ENCODE results near the gene PDSS2.

The PDSS2 gene

DNA sequence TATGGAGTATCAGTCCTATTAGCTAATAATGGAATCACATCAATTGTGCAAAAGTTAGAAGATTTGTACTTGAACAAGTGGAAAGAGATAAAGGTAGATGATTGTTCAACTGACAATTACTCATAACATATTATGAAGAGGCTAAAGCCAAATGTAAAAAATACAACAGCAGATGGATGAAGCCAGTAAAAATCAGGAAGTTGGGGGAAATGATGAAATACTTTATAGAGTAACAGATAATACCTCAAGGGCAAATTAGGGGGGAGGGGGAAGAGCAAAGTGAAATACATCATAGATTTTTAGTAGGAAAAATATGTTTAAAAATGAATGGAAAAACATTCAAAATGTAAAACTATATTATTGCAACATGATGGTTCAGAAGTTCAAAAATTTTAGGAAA lies 114.0 kb downstream of the PDSS2 start:
- Histone ChIP-seq H2BK120ac (ENCODE audit: low read depth, low read length) (no peak overlapping the region), H2AK5ac (ENCODE audit: low read depth, low read length) (no peak overlapping the region), H3K4me2 (ENCODE audit: insufficient read depth, low read length, poor library complexity, severe bottlenecking) (no peak overlapping the region), H3K14ac (ENCODE audit: low read length) (no peak overlapping the region), H3K27me3 (ENCODE audit: control insufficient read depth in 3 of 3, insufficient read depth in 3 of 3, low read depth in 1 of 3, low read length in 3 of 3) (no peaks in the 10 kb centered on the region), H2BK12ac (ENCODE audit: low read length) (no peak overlapping the region), H2BK5ac (ENCODE audit: low read length) (no peak overlapping the region), H3K79me1 (ENCODE audit: low read depth, low read length) (peaks cover 2% of the 10 kb centered on the region), H2BK15ac (ENCODE audit: low read length) (no peak overlapping the region), H3K18ac (ENCODE audit: low read length) (no peak overlapping the region), H3K9me3 (replicated peaks in 1 of 2; ENCODE audit: control insufficient read depth in 2 of 2, insufficient read depth in 1 of 2, low read depth in 1 of 2, low read length in 2 of 2) (no peaks in the 10 kb centered on the region), H3K4me3 (ENCODE audit: low read length in 2 of 2) (no peak overlapping the region), H3K9ac (ENCODE audit: low read depth, low read length, poor library complexity) (no peak overlapping the region), H3K36me3 (replicated peaks in 1 of 2; ENCODE audit: control insufficient read depth in 2 of 2, insufficient read depth in 2 of 2, low read length in 2 of 2) (no peaks in the 10 kb centered on the region), H2AFZ (ENCODE audit: low read length) (no peak overlapping the region), H4K91ac (ENCODE audit: low read depth, low read length, poor library complexity) (no peak overlapping the region), H3K4me1 (ENCODE audit: control insufficient read depth in 2 of 2, insufficient read depth in 1 of 2, low read depth in 1 of 2, low read length in 2 of 2) (no peaks in the 10 kb centered on the region), H3K23ac (ENCODE audit: low read depth, low read length, poor library complexity) (no peak overlapping the region), H4K8ac (ENCODE audit: low read depth, low read length) (no peak overlapping the region), H3K27ac (replicated peaks; ENCODE audit: low read length) (no peak overlapping the region), H3K4ac (ENCODE audit: low read length) (no peak overlapping the region)
- DNase-seq (ENCODE audit: low spot score), result no peak

DNA sequence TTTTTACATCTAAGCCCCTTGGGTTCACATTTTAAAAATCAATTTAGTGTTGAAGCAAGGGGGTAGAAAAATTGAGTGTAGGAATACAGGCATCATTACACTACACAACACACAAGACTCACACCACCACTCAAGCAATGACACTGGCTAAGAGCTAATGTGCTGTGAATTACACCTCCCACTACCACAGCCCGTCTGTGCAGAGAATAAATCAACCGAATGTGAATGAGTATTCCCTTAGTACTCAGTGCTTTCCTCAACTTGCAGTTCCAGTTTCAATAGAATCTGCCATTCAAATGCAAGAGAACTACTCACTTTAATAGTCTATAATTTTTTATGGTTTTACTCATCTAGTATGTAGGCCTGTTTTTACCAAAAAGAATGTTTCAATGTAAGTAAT lies 114.4 kb downstream of the PDSS2 start:
- H2BK15ac ChIP-seq (ENCODE audit: low read length), result no peak overlapping the region

DNA sequence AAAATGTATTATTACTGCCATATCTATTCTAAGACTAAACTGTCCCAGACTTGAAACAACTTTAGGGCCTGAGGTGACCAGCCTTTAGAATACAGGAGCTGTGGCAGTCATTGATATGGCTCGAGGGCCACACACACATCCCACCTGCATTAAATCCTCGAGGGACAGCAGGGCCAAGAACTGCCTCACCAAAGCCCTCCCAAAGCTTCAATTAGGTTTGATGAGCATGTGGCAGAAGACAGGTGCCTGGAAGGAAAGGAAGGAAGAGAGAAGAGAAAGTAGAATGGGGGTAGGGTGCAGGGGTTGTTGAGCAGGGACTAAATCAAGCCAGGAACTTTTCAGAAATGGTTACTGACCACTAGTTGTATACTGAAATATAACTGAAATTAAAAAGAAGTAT lies 115.0 kb downstream of the PDSS2 start:
- H3K4me1 ChIP-seq (ENCODE audit: control insufficient read depth in 2 of 2, insufficient read depth in 1 of 2, low read depth in 1 of 2, low read length in 2 of 2), result no peaks in the 10 kb centered on the region
- no peak overlapping the region for H3K4ac ChIP-seq (ENCODE audit: low read length)
- no peak overlapping the region for H3K9ac ChIP-seq (ENCODE audit: low read depth, low read length, poor library complexity)
- no peak overlapping the region for H3K18ac ChIP-seq (ENCODE audit: low read length)
- H2AK5ac ChIP-seq (ENCODE audit: low read depth, low read length), result no peak overlapping the region
- H3K9me3 ChIP-seq (replicated peaks in 1 of 2; ENCODE audit: control insufficient read depth in 2 of 2, insufficient read depth in 1 of 2, low read depth in 1 of 2, low read length in 2 of 2), result no peaks in the 10 kb centered on the region
- no peak overlapping the region for H2BK5ac ChIP-seq (ENCODE audit: low read length)
- WGBS, 2 donors (ENCODE audit: extremely low coverage in 2 of 2, insufficient read length in 2 of 2, insufficient replicate concordance in 1 of 2), result no CpG with 5 or more reads among the region's 2 CpGs
- no peak overlapping the region for H2BK120ac ChIP-seq (ENCODE audit: low read depth, low read length)
- no peak overlapping the region for H2BK12ac ChIP-seq (ENCODE audit: low read length)
- H4K8ac ChIP-seq (ENCODE audit: low read depth, low read length), result no peak overlapping the region
- H3K79me1 ChIP-seq (ENCODE audit: low read depth, low read length), result peaks cover 2% of the 10 kb centered on the region
- no peak overlapping the region for H4K91ac ChIP-seq (ENCODE audit: low read depth, low read length, poor library complexity)
- H2BK15ac ChIP-seq (ENCODE audit: low read length), result no peak overlapping the region
- no peak for DNase-seq (ENCODE audit: low spot score)
- no peak overlapping the region for H3K14ac ChIP-seq (ENCODE audit: low read length)
- H3K23ac ChIP-seq (ENCODE audit: low read depth, low read length, poor library complexity), result no peak overlapping the region
- no peak overlapping the region for H3K4me2 ChIP-seq (ENCODE audit: insufficient read depth, low read length, poor library complexity, severe bottlenecking)
- no peak overlapping the region for H3K27ac ChIP-seq (replicated peaks; ENCODE audit: low read length)
- H3K27me3 ChIP-seq (ENCODE audit: control insufficient read depth in 3 of 3, insufficient read depth in 3 of 3, low read depth in 1 of 3, low read length in 3 of 3), result no peaks in the 10 kb centered on the region
- H2AFZ ChIP-seq (ENCODE audit: low read length), result no peak overlapping the region
- H3K4me3 ChIP-seq (ENCODE audit: low read length in 2 of 2), result no peak overlapping the region
- H3K36me3 ChIP-seq (replicated peaks in 1 of 2; ENCODE audit: control insufficient read depth in 2 of 2, insufficient read depth in 2 of 2, low read length in 2 of 2), result no peaks in the 10 kb centered on the region

More for the DNA sequence above, 114.4 kb downstream of the PDSS2 start:
- no peak overlapping the region for H3K27ac ChIP-seq (replicated peaks; ENCODE audit: low read length)
- no peak overlapping the region for H2AFZ ChIP-seq (ENCODE audit: low read length)
- no peak overlapping the region for H4K8ac ChIP-seq (ENCODE audit: low read depth, low read length)
- no peak overlapping the region for H2AK5ac ChIP-seq (ENCODE audit: low read depth, low read length)
- no peaks in the 10 kb centered on the region for H3K4me1 ChIP-seq (ENCODE audit: control insufficient read depth in 2 of 2, insufficient read depth in 1 of 2, low read depth in 1 of 2, low read length in 2 of 2)
- H3K79me1 ChIP-seq (ENCODE audit: low read depth, low read length), result peaks cover 2% of the 10 kb centered on the region
- H3K36me3 ChIP-seq (replicated peaks in 1 of 2; ENCODE audit: control insufficient read depth in 2 of 2, insufficient read depth in 2 of 2, low read length in 2 of 2), result no peaks in the 10 kb centered on the region
- H3K9me3 ChIP-seq (replicated peaks in 1 of 2; ENCODE audit: control insufficient read depth in 2 of 2, insufficient read depth in 1 of 2, low read depth in 1 of 2, low read length in 2 of 2), result no peaks in the 10 kb centered on the region
- no peak overlapping the region for H3K23ac ChIP-seq (ENCODE audit: low read depth, low read length, poor library complexity)
- no peak for DNase-seq (ENCODE audit: low spot score)
- H3K9ac ChIP-seq (ENCODE audit: low read depth, low read length, poor library complexity), result no peak overlapping the region
- H4K91ac ChIP-seq (ENCODE audit: low read depth, low read length, poor library complexity), result no peak overlapping the region
- no peak overlapping the region for H2BK120ac ChIP-seq (ENCODE audit: low read depth, low read length)
- H3K4ac ChIP-seq (ENCODE audit: low read length), result no peak overlapping the region
- no peak overlapping the region for H3K4me3 ChIP-seq (ENCODE audit: low read length in 2 of 2)
- H2BK5ac ChIP-seq (ENCODE audit: low read length), result no peak overlapping the region
- no peak overlapping the region for H3K18ac ChIP-seq (ENCODE audit: low read length)
- no peak overlapping the region for H2BK12ac ChIP-seq (ENCODE audit: low read length)
- no peak overlapping the region for H3K14ac ChIP-seq (ENCODE audit: low read length)
- no peak overlapping the region for H3K4me2 ChIP-seq (ENCODE audit: insufficient read depth, low read length, poor library complexity, severe bottlenecking)
- WGBS, 2 donors (ENCODE audit: extremely low coverage in 2 of 2, insufficient read length in 2 of 2, insufficient replicate concordance in 1 of 2), result no CpG with 5 or more reads among the region's 2 CpGs
- no peaks in the 10 kb centered on the region for H3K27me3 ChIP-seq (ENCODE audit: control insufficient read depth in 3 of 3, insufficient read depth in 3 of 3, low read depth in 1 of 3, low read length in 3 of 3)

DNA sequence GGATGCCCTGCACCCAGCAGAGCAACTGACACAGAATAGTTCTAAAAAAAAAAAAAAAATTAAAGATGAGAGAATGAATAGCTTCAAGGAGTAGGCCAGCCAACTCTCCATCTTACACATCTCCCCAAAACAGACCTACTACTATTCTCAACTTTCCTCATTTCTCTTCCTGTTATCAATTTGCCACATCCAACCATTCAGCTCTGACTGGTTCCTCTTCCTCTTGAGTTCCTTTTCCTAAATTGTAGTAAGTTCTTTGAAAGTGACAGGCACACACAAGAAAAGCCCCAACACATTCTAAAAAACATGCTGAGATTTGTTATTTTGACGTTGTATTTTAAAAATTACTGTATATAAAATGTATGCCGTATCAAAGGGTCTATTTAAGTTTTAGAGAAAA lies 117.2 kb downstream of the PDSS2 start:
- Histone ChIP-seq H4K8ac (ENCODE audit: low read depth, low read length) (no peak overlapping the region), H3K4me2 (ENCODE audit: insufficient read depth, low read length, poor library complexity, severe bottlenecking) (no peak overlapping the region), H3K4me1 (ENCODE audit: control insufficient read depth in 2 of 2, insufficient read depth in 1 of 2, low read depth in 1 of 2, low read length in 2 of 2) (peaks cover 0 to 3% of the 10 kb centered on the region in 2 donors), H2BK15ac (ENCODE audit: low read length) (no peak overlapping the region), H2BK5ac (ENCODE audit: low read length) (no peak overlapping the region), H2BK120ac (ENCODE audit: low read depth, low read length) (no peak overlapping the region), H3K18ac (ENCODE audit: low read length) (no peak overlapping the region), H3K27me3 (ENCODE audit: control insufficient read depth in 3 of 3, insufficient read depth in 3 of 3, low read depth in 1 of 3, low read length in 3 of 3) (no peaks in the 10 kb centered on the region), H3K4me3 (ENCODE audit: low read length in 2 of 2) (no peak overlapping the region), H3K9ac (ENCODE audit: low read depth, low read length, poor library complexity) (no peak overlapping the region), H4K91ac (ENCODE audit: low read depth, low read length, poor library complexity) (no peak overlapping the region), H3K27ac (replicated peaks; ENCODE audit: low read length) (no peak overlapping the region), H2AFZ (ENCODE audit: low read length) (no peak overlapping the region), H2AK5ac (ENCODE audit: low read depth, low read length) (no peak overlapping the region), H3K79me1 (ENCODE audit: low read depth, low read length) (peaks cover 2% of the 10 kb centered on the region), H3K4ac (ENCODE audit: low read length) (no peak overlapping the region), H3K14ac (ENCODE audit: low read length) (no peak overlapping the region), H3K36me3 (replicated peaks in 1 of 2; ENCODE audit: control insufficient read depth in 2 of 2, insufficient read depth in 2 of 2, low read length in 2 of 2) (no peaks in the 10 kb centered on the region), H2BK12ac (ENCODE audit: low read length) (no peak overlapping the region), H3K9me3 (replicated peaks in 1 of 2; ENCODE audit: control insufficient read depth in 2 of 2, insufficient read depth in 1 of 2, low read depth in 1 of 2, low read length in 2 of 2) (no peaks in the 10 kb centered on the region), H3K23ac (ENCODE audit: low read depth, low read length, poor library complexity) (no peak overlapping the region)
- no peak for DNase-seq (ENCODE audit: low spot score)
- WGBS, 2 donors (ENCODE audit: extremely low coverage in 2 of 2, insufficient read length in 2 of 2, insufficient replicate concordance in 1 of 2), result no CpG with 5 or more reads among the region's 2 CpGs

Data from neuronal stem cell (in vitro differentiated cells).